ENCODE measurements around the gene GPR161.

DNA sequence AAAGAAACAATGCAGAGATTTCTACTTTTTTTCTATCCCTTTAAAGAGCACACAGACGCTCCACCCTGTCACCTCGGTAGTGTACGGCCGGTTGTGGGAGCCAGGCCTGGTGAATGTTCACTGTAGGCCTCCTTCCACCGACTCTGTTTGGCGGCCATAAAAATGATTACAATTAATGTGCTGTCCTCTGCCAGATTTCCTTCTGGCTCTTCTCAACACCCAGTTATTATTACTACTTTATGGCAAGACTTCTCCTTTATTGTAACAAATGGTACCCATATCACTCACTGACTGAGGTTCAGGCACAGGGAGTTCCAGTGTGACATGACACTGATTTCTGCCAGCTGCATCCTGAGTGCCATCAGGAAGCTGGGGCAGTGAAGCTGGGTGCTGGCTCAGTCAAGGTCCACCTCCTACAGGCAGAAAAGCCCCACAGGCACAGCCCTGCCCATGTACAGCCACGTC lies 37.4 kb downstream of the GPR161 start:
- TF ChIP-seq CTCF (conservative IDR thresholded peaks at IDR 0.05 in 1 of 2, IDR thresholded peaks at IDR 0.05 in 1 of 2; ENCODE audit: low read depth in 1 of 2, low read length in 2 of 2) (no peak), EZH2 (IDR thresholded peaks at IDR 0.05; ENCODE audit: low read length, missing control alignments) (no peak)
